Nephron progenitor cell (in vitro differentiated cells): ENCODE data around the gene UGT1A1.
"Not testable (repeated sequence)": the region's sequence is repeated elsewhere in the genome, so short reads cannot be mapped to it uniquely, and the experiment has no call there.

ENCODE experiments used
- DNase-seq: peaks from one replicate; pipeline ENCODE4 v3.0.0; 2021
- H3K27ac Mint-ChIP-seq: 2 replicates; pipeline ENCODE4 v1.8.0; 2021; ENCODE audit warnings: mild to moderate bottlenecking, moderate library complexity, mixed read lengths
- H3K27me3 Mint-ChIP-seq: 2 replicates; pipeline ENCODE4 v1.8.0; 2021; ENCODE audit warnings: mild to moderate bottlenecking, low read depth, mixed read lengths; ENCODE audit not compliant: poor library complexity
- H3K36me3 Mint-ChIP-seq: 2 replicates; pipeline ENCODE4 v1.8.0; 2021; ENCODE audit warnings: low read depth, mixed read lengths
- H3K4me1 Mint-ChIP-seq: 2 replicates; pipeline ENCODE4 v1.8.0; 2021; ENCODE audit warnings: mixed read lengths
- H3K4me3 Mint-ChIP-seq: 2 replicates; pipeline ENCODE4 v1.8.0; 2021; ENCODE audit warnings: mild to moderate bottlenecking, moderate library complexity, mixed read lengths
- H3K9me3 Mint-ChIP-seq: 2 replicates; pipeline ENCODE4 v1.8.0; 2021; ENCODE audit warnings: mild to moderate bottlenecking, moderate library complexity, mixed read lengths
- TF ChIP-seq, protein P1 (sequence below): fragments of 200-600 bp; sonication (generic); IDR thresholded peaks from 2 replicates; pipeline ENCODE4 v1.5.0; 2021; ENCODE audit warnings: antibody characterized with exemption

The UGT1A1 gene

DNA sequence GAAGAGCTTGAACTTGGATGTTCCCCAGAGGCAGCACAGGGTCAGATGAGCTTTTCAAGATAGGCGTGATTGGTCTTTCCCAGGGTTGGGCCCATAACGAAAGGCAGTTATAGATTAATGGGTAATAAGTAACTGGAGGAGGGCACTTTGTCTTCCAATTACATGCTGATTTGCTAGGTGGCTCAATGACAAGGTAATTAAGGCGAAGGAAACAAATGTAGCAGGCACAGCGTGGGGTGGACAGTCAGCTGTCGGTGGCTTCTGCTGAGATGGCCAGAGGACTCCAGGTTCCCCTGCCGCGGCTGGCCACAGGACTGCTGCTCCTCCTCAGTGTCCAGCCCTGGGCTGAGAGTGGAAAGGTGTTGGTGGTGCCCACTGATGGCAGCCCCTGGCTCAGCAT lies 41.5 kb upstream of the UGT1A1 start, which contains the start of gene UGT1A4:
UGT1A4 (plus strand) TSS at position 185 of the 400 bp plus-strand sequence; CDS start at position 270, 85 bp downstream.
- Mint-ChIP-seq H3K9me3 (peaks cover 6% of the 10 kb centered on the region), H3K27me3 (peaks cover 25% of the 10 kb centered on the region), H3K27ac (peak within 1 kb of the TSS; percentile 5), H3K4me3 (no peak within 1 kb of the TSS), H3K4me1 (no peaks in the 10 kb centered on the region), H3K36me3 (no peaks in the 10 kb centered on the region)
- DNase-seq: no peak
- TF ChIP-seq, protein P1, sequence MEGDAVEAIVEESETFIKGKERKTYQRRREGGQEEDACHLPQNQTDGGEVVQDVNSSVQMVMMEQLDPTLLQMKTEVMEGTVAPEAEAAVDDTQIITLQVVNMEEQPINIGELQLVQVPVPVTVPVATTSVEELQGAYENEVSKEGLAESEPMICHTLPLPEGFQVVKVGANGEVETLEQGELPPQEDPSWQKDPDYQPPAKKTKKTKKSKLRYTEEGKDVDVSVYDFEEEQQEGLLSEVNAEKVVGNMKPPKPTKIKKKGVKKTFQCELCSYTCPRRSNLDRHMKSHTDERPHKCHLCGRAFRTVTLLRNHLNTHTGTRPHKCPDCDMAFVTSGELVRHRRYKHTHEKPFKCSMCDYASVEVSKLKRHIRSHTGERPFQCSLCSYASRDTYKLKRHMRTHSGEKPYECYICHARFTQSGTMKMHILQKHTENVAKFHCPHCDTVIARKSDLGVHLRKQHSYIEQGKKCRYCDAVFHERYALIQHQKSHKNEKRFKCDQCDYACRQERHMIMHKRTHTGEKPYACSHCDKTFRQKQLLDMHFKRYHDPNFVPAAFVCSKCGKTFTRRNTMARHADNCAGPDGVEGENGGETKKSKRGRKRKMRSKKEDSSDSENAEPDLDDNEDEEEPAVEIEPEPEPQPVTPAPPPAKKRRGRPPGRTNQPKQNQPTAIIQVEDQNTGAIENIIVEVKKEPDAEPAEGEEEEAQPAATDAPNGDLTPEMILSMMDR: no peak

DNA sequence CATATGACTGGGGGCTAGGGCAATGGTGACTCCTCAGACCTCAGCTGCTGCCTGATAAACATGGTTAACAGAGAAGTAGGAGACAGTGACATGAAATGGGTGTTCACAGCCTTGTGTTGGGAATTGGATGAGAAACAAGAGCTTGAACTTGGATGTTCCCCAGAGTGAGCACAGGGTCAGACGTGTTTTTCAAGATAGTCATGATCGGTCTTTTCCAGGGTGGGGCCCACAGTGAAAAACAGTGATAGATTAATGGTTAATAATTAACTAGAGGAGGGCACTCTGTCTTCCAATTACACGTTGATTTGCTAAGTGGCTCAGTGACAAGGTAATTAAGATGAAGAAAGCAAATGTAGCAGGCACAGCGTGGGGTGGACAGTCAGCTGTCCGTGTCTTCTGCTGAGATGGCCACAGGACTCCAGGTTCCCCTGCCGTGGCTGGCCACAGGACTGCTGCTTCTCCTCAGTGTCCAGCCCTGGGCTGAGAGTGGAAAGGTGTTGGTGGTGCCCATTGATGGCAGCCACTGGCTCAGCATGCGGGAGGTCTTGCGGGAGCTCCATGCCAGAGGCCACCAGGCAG lies 31.3 kb upstream of the UGT1A1 start, which contains the start of gene UGT1A3:
UGT1A3 (plus strand) TSS at position 320 of the 579 bp plus-strand sequence; CDS start at position 405, 85 bp downstream.
- TF ChIP-seq, protein P1: no peak
- H3K27ac Mint-ChIP-seq: no peak within 1 kb of the TSS
- no peaks in the 10 kb centered on the region for H3K36me3 Mint-ChIP-seq
- DNase-seq: no peak
- no peak within 1 kb of the TSS for H3K4me3 Mint-ChIP-seq
- H3K9me3 Mint-ChIP-seq: peaks cover 11% of the 10 kb centered on the region
- peaks cover 25% of the 10 kb centered on the region for H3K27me3 Mint-ChIP-seq
- no peaks in the 10 kb centered on the region for H3K4me1 Mint-ChIP-seq

DNA sequence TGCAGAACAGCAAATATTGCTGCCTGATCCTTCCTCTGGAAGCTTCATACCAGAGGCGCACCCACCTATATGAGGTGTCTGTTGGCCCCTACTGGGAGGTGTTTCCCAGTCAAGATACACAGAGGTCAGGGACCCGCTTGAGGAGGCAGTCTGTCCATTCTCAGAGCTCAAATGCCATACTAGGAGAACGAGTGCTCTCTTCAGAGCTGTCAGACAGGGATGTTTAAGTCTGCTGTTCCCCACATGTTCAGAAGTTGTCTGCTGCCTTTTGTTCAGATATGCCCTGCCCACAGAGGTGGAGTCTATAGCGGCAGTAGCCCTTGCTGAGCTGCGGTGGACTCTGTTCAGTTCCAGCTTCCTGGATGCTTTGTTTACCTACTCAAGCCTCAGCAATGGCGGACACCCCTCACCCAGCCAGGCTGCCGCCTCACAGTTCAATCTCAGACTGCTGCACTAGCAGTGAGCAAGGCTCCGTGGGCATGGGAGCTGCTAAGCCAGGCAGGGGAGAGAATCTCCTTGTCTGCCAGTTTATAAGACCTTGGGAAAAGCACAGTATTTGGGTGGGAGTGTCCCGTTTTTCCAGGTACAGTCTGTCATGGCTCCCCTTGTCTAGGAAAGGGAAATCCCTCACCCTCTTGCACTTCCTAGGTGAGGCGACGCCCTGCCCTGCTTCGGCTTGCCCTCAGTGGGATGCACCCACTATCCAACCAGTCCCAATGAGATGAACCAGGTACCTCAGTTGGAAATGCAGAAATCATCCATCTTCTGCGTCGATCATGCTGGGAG lies 23.0 kb upstream of the UGT1A1 start:
- not testable (repeated sequence) for H3K4me1 Mint-ChIP-seq, H3K4me3 Mint-ChIP-seq, H3K27ac Mint-ChIP-seq, H3K36me3 Mint-ChIP-seq, DNase-seq
- H3K27me3 Mint-ChIP-seq: peaks cover 27% of the 10 kb centered on the region
- H3K9me3 Mint-ChIP-seq: peaks cover 14% of the 10 kb centered on the region

DNA sequence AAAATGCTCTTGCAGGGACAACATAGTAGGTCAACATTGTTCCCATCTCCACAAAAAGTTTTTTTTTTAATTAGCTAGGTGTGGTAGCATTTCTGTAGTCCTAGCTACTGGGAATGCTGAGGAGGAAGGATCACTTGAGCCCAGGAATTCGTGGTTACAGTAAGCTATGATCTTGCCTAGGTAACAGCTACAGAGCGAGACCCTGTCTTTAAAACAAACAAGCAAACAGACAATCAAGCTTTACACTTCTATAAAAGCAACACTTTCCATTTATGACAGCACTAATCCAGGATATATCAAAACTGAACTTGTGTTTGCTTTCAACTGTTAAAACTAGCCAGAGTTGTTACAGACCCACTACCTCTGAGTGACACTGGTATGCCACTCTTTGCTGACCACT lies 19.2 kb upstream of the UGT1A1 start:
- no peak for DNase-seq
- Mint-ChIP-seq H3K27ac (no peak overlapping the region), H3K4me3 (no peak overlapping the region), H3K4me1 (no peaks in the 10 kb centered on the region), H3K27me3 (peaks cover 24% of the 10 kb centered on the region), H3K36me3 (no peaks in the 10 kb centered on the region), H3K9me3 (peaks cover 14% of the 10 kb centered on the region)
- TF ChIP-seq, protein P1: no peak

DNA sequence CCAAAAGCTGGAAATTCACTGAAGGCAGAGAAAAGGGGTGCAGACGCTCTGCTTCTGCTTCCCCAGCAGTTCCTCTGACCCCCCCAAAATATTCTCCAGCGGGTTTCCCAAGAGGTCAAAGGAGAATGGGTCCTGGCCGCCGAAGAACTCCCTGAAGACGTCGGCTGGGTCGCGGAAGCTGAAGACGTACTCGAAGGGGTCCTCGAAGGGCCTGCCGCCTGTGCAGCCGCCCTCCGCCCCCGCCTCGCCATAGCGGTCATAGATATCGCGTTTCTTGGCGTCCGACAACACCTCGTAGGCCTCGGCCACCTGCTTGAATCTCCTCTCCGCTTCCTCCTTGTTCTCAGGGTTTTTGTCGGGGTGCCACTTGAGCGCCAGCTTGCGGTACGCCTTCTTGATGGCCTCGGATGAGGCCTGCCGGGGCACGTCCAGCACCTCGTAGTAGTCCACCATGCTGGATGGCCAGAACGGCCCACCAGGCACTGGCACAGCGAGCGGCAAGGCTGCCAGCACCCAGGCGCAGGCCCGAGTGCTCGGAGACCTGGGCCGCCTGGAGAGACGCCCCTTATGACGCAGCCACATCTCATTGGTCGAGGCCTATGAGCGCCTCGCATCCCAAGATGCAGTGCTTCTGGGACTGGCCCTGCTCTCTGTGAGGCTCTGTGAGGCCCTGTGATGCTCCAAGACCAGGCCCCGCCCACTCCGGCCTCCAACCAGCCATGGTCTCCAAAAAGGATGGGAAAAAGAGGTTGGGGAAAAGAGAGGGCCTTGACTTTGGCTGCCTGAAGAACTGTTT lies 16.4 kb upstream of the UGT1A1 start:
- TF ChIP-seq, protein P1: no peak
- peaks cover 9% of the 10 kb centered on the region for H3K27me3 Mint-ChIP-seq
- no peak for DNase-seq
- H3K9me3 Mint-ChIP-seq: peaks cover 6% of the 10 kb centered on the region
- H3K27ac Mint-ChIP-seq: no peak overlapping the region
- no peak overlapping the region for H3K4me3 Mint-ChIP-seq
- H3K36me3 Mint-ChIP-seq: no peaks in the 10 kb centered on the region
- H3K4me1 Mint-ChIP-seq: no peaks in the 10 kb centered on the region
